GM10248 (cell line): Measurements from ENCODE around the gene NEU2.

Source experiments
- CTCF ChIA-PET: fragments of 300-600 bp; sonication (Branson Sonifier 250); formaldehyde crosslinking; extraction: SDS; loops from one replicate; lab custom pipeline; 2021; ENCODE audit warnings: antibody characterized with exemption; lab: Yijun Ruan, JAX
- POLR2A ChIA-PET: fragments of 350-650 bp; sonication (Branson Sonifier 250); formaldehyde crosslinking; extraction: SDS; loops from one replicate; lab custom pipeline; 2020; ENCODE audit warnings: antibody characterized with exemption; lab: Yijun Ruan, JAX
- DNase-seq: peaks from one replicate; pipeline ENCODE4 v3.0.0; 2012; ENCODE audit errors: extremely low spot score
- TF ChIP-seq, protein P1 (sequence below): IDR thresholded peaks from 2 replicates; pipeline ENCODE4 v1.5.1; 2012; ENCODE audit warnings: mild to moderate bottlenecking, low read depth; ENCODE audit errors: extremely low read depth, missing control alignments, control extremely low read depth

Gene NEU2

DNA sequence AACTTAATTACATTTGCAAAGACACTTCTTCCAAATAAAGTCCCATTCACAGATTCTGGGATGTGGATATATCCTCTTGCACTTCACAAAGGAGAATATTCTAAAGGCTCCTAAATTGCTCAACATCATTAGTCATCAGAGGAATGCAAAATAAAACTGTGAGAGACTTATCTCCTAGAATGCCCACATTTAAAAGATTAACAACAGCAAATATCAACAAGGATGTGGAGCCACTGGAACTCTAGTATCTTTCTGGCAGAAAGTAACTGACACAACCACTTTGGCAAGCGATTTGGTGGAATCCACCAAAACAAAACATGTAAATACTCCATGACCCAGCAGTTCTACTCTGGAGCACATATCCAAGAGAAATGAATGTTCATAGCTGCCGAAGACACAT lies 4.6 kb downstream of the NEU2 start:
- ChIA-PET CTCF (no interaction called here), POLR2A (no interaction called here)
- DNase-seq, result no peak
- TF ChIP-seq, protein P1, sequence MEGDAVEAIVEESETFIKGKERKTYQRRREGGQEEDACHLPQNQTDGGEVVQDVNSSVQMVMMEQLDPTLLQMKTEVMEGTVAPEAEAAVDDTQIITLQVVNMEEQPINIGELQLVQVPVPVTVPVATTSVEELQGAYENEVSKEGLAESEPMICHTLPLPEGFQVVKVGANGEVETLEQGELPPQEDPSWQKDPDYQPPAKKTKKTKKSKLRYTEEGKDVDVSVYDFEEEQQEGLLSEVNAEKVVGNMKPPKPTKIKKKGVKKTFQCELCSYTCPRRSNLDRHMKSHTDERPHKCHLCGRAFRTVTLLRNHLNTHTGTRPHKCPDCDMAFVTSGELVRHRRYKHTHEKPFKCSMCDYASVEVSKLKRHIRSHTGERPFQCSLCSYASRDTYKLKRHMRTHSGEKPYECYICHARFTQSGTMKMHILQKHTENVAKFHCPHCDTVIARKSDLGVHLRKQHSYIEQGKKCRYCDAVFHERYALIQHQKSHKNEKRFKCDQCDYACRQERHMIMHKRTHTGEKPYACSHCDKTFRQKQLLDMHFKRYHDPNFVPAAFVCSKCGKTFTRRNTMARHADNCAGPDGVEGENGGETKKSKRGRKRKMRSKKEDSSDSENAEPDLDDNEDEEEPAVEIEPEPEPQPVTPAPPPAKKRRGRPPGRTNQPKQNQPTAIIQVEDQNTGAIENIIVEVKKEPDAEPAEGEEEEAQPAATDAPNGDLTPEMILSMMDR, result no peak

DNA sequence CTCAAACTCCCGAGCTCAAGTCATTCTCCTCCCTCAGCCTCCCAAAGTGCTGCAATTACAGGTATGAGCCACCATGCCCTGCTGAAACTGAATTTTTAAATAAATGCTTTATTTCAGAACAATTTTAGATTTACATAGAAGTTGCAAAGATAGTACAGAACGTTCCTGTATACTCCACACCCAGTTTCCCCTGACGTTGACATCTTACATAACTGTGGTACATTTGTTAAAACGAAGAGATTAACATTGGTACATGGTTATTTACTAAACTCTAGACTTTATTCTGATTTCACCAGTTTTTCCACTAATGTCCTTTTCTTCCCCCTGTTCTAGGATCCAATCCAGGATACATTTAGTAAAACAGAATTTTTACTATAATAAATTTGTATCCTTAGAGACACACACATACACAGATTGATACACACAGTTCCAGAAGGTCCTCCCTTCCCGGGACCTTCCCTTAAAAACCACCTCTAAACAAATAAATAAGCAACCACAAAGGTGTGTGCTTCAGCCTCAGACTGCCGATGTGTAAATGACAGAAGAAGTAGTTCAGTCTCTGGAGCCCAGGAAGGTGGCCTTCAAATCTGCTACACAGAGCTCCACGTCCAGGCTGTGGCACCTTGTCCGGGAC lies 6.9 kb downstream of the NEU2 start:
- no peak for DNase-seq
- CTCF ChIA-PET, result interaction anchor here (1.1 to 1.4 kb wide), 2 partner anchors 9 to 14 kb away, joined by 3 read pairs; no protein-coding TSS in a partner anchor
- POLR2A ChIA-PET, result no interaction called here
- TF ChIP-seq, protein P1, result no peak

DNA sequence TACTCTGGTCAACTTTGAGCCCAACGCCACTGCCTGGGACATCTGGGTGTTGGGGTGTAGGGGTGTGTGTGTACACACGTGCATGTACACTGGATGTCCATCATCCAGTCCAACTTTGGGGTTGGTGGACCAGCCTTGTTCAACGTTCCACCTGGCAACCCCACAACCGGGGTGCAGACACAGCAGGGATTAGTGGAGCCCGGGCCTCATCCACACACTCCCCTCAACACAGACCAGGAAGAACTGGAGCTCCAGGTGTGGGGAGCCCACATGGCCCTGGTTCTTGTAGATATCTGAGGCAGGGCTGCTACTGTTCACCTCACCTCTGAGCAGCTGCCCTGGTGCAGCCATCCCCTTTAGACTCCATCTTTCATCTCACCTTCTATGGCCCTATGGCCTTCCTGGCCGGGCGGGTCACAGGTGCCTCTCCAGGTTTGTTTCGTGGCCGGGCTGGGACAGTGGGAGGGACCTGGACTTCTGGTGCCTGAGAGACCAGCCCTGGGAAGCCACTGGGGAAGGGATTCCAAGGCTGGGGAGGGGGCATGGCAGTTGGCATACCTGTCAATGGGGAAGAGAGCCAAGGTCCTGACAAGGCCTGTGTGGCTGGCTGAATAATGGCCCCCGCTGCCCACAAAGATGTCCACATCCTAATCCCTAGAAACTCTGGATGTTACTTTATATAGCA lies 7.5 kb downstream of the NEU2 start:
- no peak for DNase-seq
- CTCF ChIA-PET, result interaction anchor here (1.1 to 1.4 kb wide), 2 partner anchors 8 to 15 kb away, joined by 3 read pairs; no protein-coding TSS in a partner anchor
- TF ChIP-seq, protein P1, result no peak
- POLR2A ChIA-PET, result no interaction called here

DNA sequence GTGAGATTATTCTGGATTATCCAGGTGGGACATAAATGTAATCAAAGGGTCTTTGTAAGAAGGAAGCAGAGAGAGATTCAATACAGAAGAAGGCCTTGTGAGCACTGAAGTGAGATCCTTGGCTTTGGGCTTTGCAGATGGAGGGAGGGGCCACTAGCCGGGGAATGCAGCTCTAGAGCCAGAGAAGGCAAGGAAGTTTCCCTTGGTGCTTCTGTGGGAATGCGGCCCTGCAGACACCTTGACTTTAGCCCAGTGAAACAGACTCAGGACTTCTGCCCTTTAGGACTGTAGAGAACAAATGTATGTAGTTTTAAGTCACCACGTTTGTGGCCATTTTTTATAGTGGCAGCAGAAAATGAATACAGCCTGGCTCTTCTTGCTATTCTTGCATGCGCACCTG lies 8.1 kb downstream of the NEU2 start:
- ChIA-PET CTCF (interaction anchor here (1.4 to 1.9 kb wide), 2 partner anchors 13 to 15 kb away, joined by 3 to 9 read pairs; no protein-coding TSS in a partner anchor), POLR2A (no interaction called here)
- DNase-seq, result no peak
- TF ChIP-seq, protein P1, result no peak

DNA sequence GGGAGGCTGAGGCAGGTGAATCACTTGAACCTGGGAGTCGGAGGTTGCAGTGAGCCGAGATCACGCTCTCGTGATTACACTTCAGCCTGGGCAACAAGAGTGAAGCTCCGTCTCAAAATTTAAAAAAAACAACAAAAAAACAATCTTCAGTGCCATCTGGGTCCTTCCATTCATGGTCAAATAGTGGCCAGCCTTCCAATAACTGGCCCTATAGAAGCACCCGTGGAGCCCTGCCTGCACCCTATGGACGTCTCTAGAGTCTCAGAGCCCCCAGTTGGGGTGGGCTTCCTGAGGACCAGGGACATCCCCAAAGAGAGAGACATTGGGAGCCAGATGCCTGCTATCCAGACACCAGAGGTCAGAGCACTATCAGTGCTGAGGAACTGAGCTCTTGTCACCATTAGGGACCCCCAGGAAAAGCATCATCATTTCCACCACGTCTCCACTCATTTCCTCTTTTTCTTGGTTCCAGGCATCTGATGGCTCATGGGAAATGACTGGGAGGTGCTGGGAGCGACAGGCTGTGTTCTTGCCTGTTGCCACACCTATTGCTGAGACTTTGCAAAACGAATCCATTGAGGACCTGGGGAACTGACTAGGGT lies 9.4 kb downstream of the NEU2 start:
- TF ChIP-seq, protein P1, result no peak
- no peak for DNase-seq
- ChIA-PET CTCF (interaction anchor here (1.9 to 4.4 kb wide), 2 partner anchors 12 kb away, joined by 9 to 20 read pairs; no protein-coding TSS in a partner anchor), POLR2A (no interaction called here)

DNA sequence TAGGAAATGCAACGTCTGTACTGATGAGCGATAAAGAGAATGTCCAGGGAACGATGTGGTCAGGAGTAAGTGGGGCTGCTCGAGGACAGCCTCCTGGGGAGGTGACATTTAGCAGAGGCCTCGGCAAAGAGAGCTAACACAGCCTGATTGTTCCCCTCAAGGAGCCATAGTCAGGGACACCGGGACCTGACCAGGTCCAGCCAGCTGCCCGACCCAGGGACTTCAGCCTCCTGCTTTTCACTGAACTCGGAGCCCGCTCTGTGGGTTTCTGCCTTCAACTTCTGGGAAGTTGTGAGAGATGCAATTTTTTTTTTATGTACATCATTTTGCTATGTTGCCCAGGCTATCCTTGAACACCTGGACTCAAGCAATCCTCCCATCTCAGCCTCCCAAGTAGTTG lies 10.1 kb downstream of the NEU2 start:
- CTCF ChIA-PET, result interaction anchor here (0.9 to 4.4 kb wide), 3 partner anchors 11 to 13 kb away, joined by 5 to 20 read pairs (median 9); no protein-coding TSS in a partner anchor

More for the DNA sequence above, 10.1 kb downstream of the NEU2 start:
- POLR2A ChIA-PET, result no interaction called here
- DNase-seq, result no peak
- TF ChIP-seq, protein P1, result no peak
